ENCODE data around the gene ADAMTS17. TPM values are rescaled to one million over a fixed set of nuclear protein-coding genes. Genes with fewer than 3 reads are reported as not detected.

ADAMTS17 gene
- total and polyA plus RNA-seq, 11 donors, result 0.30 to 2.4 (median 1.2) TPM

- TF ChIP-seq CTCF (IDR thresholded peaks at IDR 0.05) (no peak), POLR2A (IDR thresholded peaks at IDR 0.05) (no peak)
- Histone ChIP-seq H3K9me3 (peaks cover 0 to 28% (median 10%) of the 10 kb centered on the region in 12 donors), H3K27ac (no peak overlapping the region), H3K4me3 (no peak overlapping the region), H3K27me3 (no peaks in the 10 kb centered on the region), H3K36me3 (no peaks in the 10 kb centered on the region), H3K4me1 (no peaks in the 10 kb centered on the region)
- intact Hi-C loops (cut with DNase I), result no loop called here
- no peak for DNase-seq
- WGBS, 4 donors, result 80 to 91% (median 83%) methylated on average over 3 of the region's 3 CpGs
- ATAC-seq, result no peak
Measured at GRCh38 chr15:100269831-100270230, 71.9 kb downstream of the ADAMTS17 start.

- WGBS, 4 donors, result 70 to 76% (median 72%) methylated on average over 10 of the region's 10 CpGs
Measured at GRCh38 chr15:100266166-100266565, 75.6 kb downstream of the ADAMTS17 start.

GRCh38 chr15:100265641-100266035 is 76.1 kb downstream of the ADAMTS17 start:
- DNase-seq, result no peak
- H3K4me3 ChIP-seq, result no peak overlapping the region
- intact Hi-C loops (cut with DNase I), result no loop called here
- TF ChIP-seq POLR2A (IDR thresholded peaks at IDR 0.05) (no peak), CTCF (IDR thresholded peaks at IDR 0.05) (no peak)
- no peaks in the 10 kb centered on the region for H3K4me1 ChIP-seq
- ATAC-seq, result peak in 1 of 4 donors; percentile 39
- H3K9me3 ChIP-seq, result peaks cover 0 to 3% (median 0%) of the 10 kb centered on the region in 12 donors
- no peak overlapping the region for H3K27ac ChIP-seq
- H3K36me3 ChIP-seq, result no peaks in the 10 kb centered on the region
- WGBS, 4 donors, result 61 to 86% (median 84%) methylated on average over 2 of the region's 2 CpGs
- H3K27me3 ChIP-seq, result no peaks in the 10 kb centered on the region

More at GRCh38 chr15:100266166-100266565, 75.6 kb downstream of the ADAMTS17 start:
- Histone ChIP-seq H3K4me3 (no peak overlapping the region), H3K9me3 (peaks cover 0 to 3% (median 0%) of the 10 kb centered on the region in 12 donors), H3K4me1 (no peaks in the 10 kb centered on the region), H3K36me3 (no peaks in the 10 kb centered on the region), H3K27ac (no peak overlapping the region), H3K27me3 (no peaks in the 10 kb centered on the region)
- ATAC-seq, result no peak
- intact Hi-C loops (cut with DNase I), result no loop called here
- DNase-seq, result no peak
- TF ChIP-seq CTCF (IDR thresholded peaks at IDR 0.05) (no peak), POLR2A (IDR thresholded peaks at IDR 0.05) (no peak)

- H3K27ac ChIP-seq, result no peak overlapping the region
- no peaks in the 10 kb centered on the region for H3K4me1 ChIP-seq
- DNase-seq (no peak), ATAC-seq (peak in 1 of 4 donors; percentile 38)
- H3K9me3 ChIP-seq, result peaks cover 0 to under 1% (median 0%) of the 10 kb centered on the region in 12 donors
- no peaks in the 10 kb centered on the region for H3K27me3 ChIP-seq
- intact Hi-C loops (cut with DNase I), result no loop called here
- TF ChIP-seq POLR2A (IDR thresholded peaks at IDR 0.05) (no peak), CTCF (IDR thresholded peaks at IDR 0.05) (no peak)
- WGBS, 4 donors, result 76 to 80% (median 76%) methylated on average over 18 to 21 of the region's 21 CpGs
- no peak overlapping the region for H3K4me3 ChIP-seq
- no peaks in the 10 kb centered on the region for H3K36me3 ChIP-seq
Measured at GRCh38 chr15:100264994-100265640, 76.7 kb downstream of the ADAMTS17 start.

Data from heart left ventricle (tissue), 16 donors.